Measurements from ENCODE around the gene SERINC5. TPM values are rescaled to one million over a fixed set of nuclear protein-coding genes. Genes with fewer than 3 reads are reported as not detected.

Gene SERINC5
- total RNA-seq, 2 experiments from 2014 or later = 115 to 123 TPM

DNA sequence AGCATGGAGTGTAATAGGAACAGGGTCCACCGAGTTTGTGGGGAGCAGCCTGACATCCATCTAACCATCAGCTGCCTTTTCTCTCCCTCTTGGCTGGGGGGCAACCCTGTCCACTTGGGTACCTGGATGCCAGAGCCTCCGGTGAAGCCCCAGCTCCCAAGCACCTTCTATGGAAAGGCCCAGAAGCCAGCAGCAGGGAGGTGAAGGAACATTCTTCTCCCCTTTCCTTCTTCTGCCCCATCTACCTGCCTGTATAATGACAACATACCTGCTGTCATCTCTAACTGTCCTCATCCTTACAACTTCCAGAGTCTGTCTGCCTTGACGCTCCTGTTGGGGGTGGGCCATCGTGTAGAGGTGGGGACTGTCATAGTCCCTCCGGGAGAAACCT lies 187.6 kb downstream of the SERINC5 start:
- no peak for DNase-seq
- no peak for ATAC-seq (ENCODE audit: poor library complexity)
- Mint-ChIP-seq H3K9me3 (no peaks in the 10 kb centered on the region), H3K4me1 (ENCODE audit: low read depth) (no peaks in the 10 kb centered on the region), H3K36me3 (ENCODE audit: low read depth) (peaks cover 32% of the 10 kb centered on the region), H3K4me3 (no peak overlapping the region), H3K27me3 (no peaks in the 10 kb centered on the region), H3K27ac (no peak overlapping the region)
- Histone ChIP-seq H3K36me3 (ENCODE audit: insufficient read depth, low read length) (no peaks in the 10 kb centered on the region), H3K27ac (ENCODE audit: low read depth in 1 of 2, low read length in 2 of 2) (no peak overlapping the region), H3K4me1 (ENCODE audit: insufficient read depth, low read length) (no peaks in the 10 kb centered on the region), H3K9me3 (ENCODE audit: control insufficient read depth in 1 of 2, insufficient read depth in 1 of 2, low read length in 2 of 2) (no peaks in the 10 kb centered on the region), H3K4me3 (ENCODE audit: low read length) (no peak overlapping the region), H3K27me3 (ENCODE audit: control insufficient read depth in 1 of 2, insufficient read depth in 2 of 2, low read length in 2 of 2) (no peaks in the 10 kb centered on the region)
- ChIA-PET POLR2A (no interaction called here), CTCF (no interaction called here)
- intact Hi-C loops (cut with DNase I, micrococcal nuclease) = no loop called here
- TF ChIP-seq, protein P1, sequence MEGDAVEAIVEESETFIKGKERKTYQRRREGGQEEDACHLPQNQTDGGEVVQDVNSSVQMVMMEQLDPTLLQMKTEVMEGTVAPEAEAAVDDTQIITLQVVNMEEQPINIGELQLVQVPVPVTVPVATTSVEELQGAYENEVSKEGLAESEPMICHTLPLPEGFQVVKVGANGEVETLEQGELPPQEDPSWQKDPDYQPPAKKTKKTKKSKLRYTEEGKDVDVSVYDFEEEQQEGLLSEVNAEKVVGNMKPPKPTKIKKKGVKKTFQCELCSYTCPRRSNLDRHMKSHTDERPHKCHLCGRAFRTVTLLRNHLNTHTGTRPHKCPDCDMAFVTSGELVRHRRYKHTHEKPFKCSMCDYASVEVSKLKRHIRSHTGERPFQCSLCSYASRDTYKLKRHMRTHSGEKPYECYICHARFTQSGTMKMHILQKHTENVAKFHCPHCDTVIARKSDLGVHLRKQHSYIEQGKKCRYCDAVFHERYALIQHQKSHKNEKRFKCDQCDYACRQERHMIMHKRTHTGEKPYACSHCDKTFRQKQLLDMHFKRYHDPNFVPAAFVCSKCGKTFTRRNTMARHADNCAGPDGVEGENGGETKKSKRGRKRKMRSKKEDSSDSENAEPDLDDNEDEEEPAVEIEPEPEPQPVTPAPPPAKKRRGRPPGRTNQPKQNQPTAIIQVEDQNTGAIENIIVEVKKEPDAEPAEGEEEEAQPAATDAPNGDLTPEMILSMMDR (IDR thresholded peaks at IDR 0.05) = no peak

DNA sequence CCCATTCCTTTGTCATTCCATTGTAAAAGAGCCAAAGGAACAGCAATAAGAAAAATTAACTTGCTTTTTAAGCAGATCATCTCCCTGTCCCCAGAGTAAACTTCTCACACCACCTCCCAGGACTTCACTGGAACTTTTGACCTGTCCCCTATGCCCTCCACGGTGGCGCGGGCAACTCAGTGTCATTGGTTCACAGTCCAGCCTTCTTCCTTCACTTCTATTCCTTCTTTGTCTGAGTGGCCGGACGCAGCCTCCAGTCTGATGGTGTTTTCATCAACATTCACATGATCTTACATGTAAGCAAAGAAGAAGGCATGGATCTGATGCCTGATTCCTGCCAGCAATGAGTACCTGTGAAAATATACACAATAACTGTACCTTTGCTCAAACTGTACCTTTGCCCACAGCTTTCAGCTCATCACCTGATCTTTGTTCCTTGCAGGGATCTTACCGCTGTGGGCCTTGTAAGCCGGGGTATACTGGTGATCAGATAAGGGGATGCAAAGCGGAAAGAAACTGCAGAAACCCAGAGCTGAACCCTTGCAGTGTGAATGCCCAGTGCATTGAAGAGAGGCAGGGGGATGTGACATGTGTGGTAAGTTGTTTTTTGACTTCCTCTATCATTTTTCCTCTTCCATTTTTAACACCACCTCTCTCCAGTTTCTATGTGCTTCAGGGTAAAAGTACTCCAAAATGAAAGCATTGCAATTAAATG lies 188.2 kb downstream of the SERINC5 start:
- Mint-ChIP-seq H3K4me1 (ENCODE audit: low read depth) (no peaks in the 10 kb centered on the region), H3K9me3 (no peaks in the 10 kb centered on the region), H3K36me3 (ENCODE audit: low read depth) (peaks cover 32% of the 10 kb centered on the region), H3K27me3 (no peaks in the 10 kb centered on the region), H3K4me3 (no peak overlapping the region), H3K27ac (no peak overlapping the region)
- no peak for ATAC-seq (ENCODE audit: poor library complexity)
- Histone ChIP-seq H3K4me1 (ENCODE audit: insufficient read depth, low read length) (no peaks in the 10 kb centered on the region), H3K9me3 (ENCODE audit: control insufficient read depth in 1 of 2, insufficient read depth in 1 of 2, low read length in 2 of 2) (no peaks in the 10 kb centered on the region), H3K36me3 (ENCODE audit: insufficient read depth, low read length) (no peaks in the 10 kb centered on the region), H3K4me3 (ENCODE audit: low read length) (no peak overlapping the region), H3K27me3 (ENCODE audit: control insufficient read depth in 1 of 2, insufficient read depth in 2 of 2, low read length in 2 of 2) (no peaks in the 10 kb centered on the region), H3K27ac (ENCODE audit: low read depth in 1 of 2, low read length in 2 of 2) (no peak overlapping the region)
- intact Hi-C loops (cut with DNase I, micrococcal nuclease) = no loop called here
- ChIA-PET POLR2A (no interaction called here), CTCF (no interaction called here)
- TF ChIP-seq, protein P1 (IDR thresholded peaks at IDR 0.05) = no peak
- no peak for DNase-seq

DNA sequence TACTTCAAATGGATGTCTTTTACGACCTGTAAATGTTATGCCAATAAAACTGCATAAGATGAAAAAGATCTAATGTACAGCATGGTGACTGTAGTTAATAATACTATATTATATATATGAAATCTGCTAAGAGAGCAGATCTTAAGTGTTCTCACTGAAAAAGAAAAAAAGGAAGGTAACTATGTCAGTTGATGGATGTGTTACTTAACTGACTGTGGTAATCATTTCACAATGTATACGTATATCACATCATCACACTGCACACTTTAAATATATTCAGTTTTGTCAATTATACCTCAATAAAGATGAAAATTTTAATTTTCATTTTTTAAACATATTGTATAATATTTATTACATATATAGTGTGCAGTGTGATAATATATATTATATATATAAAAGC lies 188.8 kb downstream of the SERINC5 start:
- H3K27ac Mint-ChIP-seq = no peak overlapping the region
- Histone ChIP-seq H3K4me1 (ENCODE audit: insufficient read depth, low read length) (no peaks in the 10 kb centered on the region), H3K36me3 (ENCODE audit: insufficient read depth, low read length) (no peaks in the 10 kb centered on the region), H3K4me3 (ENCODE audit: low read length) (no peak overlapping the region), H3K9me3 (ENCODE audit: control insufficient read depth in 1 of 2, insufficient read depth in 1 of 2, low read length in 2 of 2) (no peaks in the 10 kb centered on the region), H3K27ac (ENCODE audit: low read depth in 1 of 2, low read length in 2 of 2) (no peak overlapping the region), H3K27me3 (ENCODE audit: control insufficient read depth in 1 of 2, insufficient read depth in 2 of 2, low read length in 2 of 2) (no peaks in the 10 kb centered on the region)
- peaks cover 30% of the 10 kb centered on the region for H3K36me3 Mint-ChIP-seq (ENCODE audit: low read depth)
- no peaks in the 10 kb centered on the region for H3K4me1 Mint-ChIP-seq (ENCODE audit: low read depth)
- H3K27me3 Mint-ChIP-seq = no peaks in the 10 kb centered on the region
- intact Hi-C loops (cut with DNase I, micrococcal nuclease) = no loop called here
- H3K4me3 Mint-ChIP-seq = no peak overlapping the region
- CTCF ChIA-PET = no interaction called here
- TF ChIP-seq, protein P1 (IDR thresholded peaks at IDR 0.05) = no peak
- no peak for DNase-seq
- ATAC-seq (ENCODE audit: poor library complexity) = no peak
- no peaks in the 10 kb centered on the region for H3K9me3 Mint-ChIP-seq
- POLR2A ChIA-PET = no interaction called here

All from CD4-positive, alpha-beta T cell (primary cell).